K562 (cell line): ENCODE measurements around the gene SIRPG. TPM values are rescaled to one million over a fixed set of nuclear protein-coding genes. Genes with fewer than 3 reads are reported as not detected.
A peak's percentile ranks its signal among the peaks of the same experiment; 100 is the strongest.

Source experiments
- ATAC-seq: fragments of 200-7000 bp; cut with Tn5 transposase; 3 replicates; pipeline ENCODE4 v1.9.1; 2020; ENCODE audit warnings: moderate library complexity
- BruUV-seq: library from RNA; stranded (reverse); fragments of 400-500 nt; replicated peaks from 2 replicates; lab custom pipeline; 2021; lab: Mats Ljungman, UMichigan
- CTCF ChIA-PET: fragments of 300-600 bp; formaldehyde crosslinking; extraction: SDS; loops from one replicate; lab custom pipeline; 2021; ENCODE audit warnings: low intra/inter-chr PET ratio; lab: Yijun Ruan, JAX
- POLR2A ChIA-PET: fragments of 300-600, 350-650 bp; sonication (Branson Sonifier 250); formaldehyde crosslinking; extraction: SDS; loops from one replicate; lab custom pipeline; 2021; ENCODE audit warnings: antibody characterized with exemption, inconsistent platforms; lab: Yijun Ruan, JAX
- DNase-seq, 4 experiments: peaks; one replicate each; pipeline versions ENCODE4 v3.0.0 to v3.0.0-alpha.2; 2011 to 2018; ENCODE audit warnings: low spot score in 3 of 4, mixed read lengths in 3 of 4; ENCODE audit errors: extremely low read depth in 1 of 4
- FAIRE-seq: peaks from 2 replicates; lab custom pipeline; 2011; peaks lifted over from hg19 to GRCh38; lab: Jason Lieb, UNC
- H2AFZ ChIP-seq: 2 replicates; pipeline ENCODE4 v1.6.0; 2011; ENCODE audit warnings: low read depth, low read length, control low read depth, inconsistent platforms
- H3K27ac ChIP-seq: fragments of 200-600 bp; 3 replicates; pipeline ENCODE4 v1.8.0; 2011; ENCODE audit warnings: low read depth, mild to moderate bottlenecking, control low read depth, inconsistent platforms, low read length, moderate library complexity, mixed read lengths; ENCODE audit errors: extremely low read depth
- H3K27me3 ChIP-seq, 2 experiments: fragments of 300-600 bp in 1 of 2; 2 replicates in 1 of 2; 3 replicates in 1 of 2; pipeline versions ENCODE4 v1.6.0 to v1.8.0; 2011; ENCODE audit warnings: inconsistent platforms in 2 of 2, low read length in 2 of 2, mild to moderate bottlenecking in 1 of 2, mixed read lengths in 1 of 2, moderate library complexity in 1 of 2; ENCODE audit not compliant: control insufficient read depth in 2 of 2, insufficient read depth in 2 of 2
- H3K36me3 ChIP-seq: fragments of 300-600 bp; 3 replicates; pipeline ENCODE4 v1.8.0; 2011; ENCODE audit warnings: mild to moderate bottlenecking, low read length, inconsistent platforms; ENCODE audit not compliant: control insufficient read depth, insufficient read depth
- H3K4me1 ChIP-seq, 2 experiments: fragments of 200-600 bp in 1 of 2; replicated peaks in 1 of 2; 2 replicates in 1 of 2; 3 replicates in 1 of 2; pipeline versions ENCODE4 v1.5.1 to v1.8.0; 2011; ENCODE audit warnings: inconsistent platforms in 2 of 2, low read length in 2 of 2, mild to moderate bottlenecking in 1 of 2, mixed read lengths in 1 of 2, moderate library complexity in 1 of 2; ENCODE audit not compliant: control insufficient read depth in 2 of 2, insufficient read depth in 2 of 2
- H3K4me2 ChIP-seq: 2 replicates; pipeline ENCODE4 v1.6.1; 2011; ENCODE audit warnings: low read length, control low read depth, inconsistent platforms, mixed read lengths; ENCODE audit not compliant: insufficient read depth
- H3K4me3 ChIP-seq: fragments of 200-600 bp; sonication (generic), shearing (Covaris generic); 2 replicates; pipeline ENCODE4 v1.5.1; 2016; ENCODE audit warnings: control low read depth, inconsistent platforms
- H3K79me2 ChIP-seq: fragments of 200-600 bp; 3 replicates; pipeline ENCODE4 v1.8.0; 2011; ENCODE audit warnings: low read length, inconsistent platforms; ENCODE audit not compliant: control insufficient read depth, insufficient read depth
- H3K9ac ChIP-seq, 2 experiments: 2 replicates each; pipeline versions ENCODE4 v1.6.0 to v1.6.1; 2011; ENCODE audit warnings: low read depth in 2 of 2, low read length in 2 of 2, control low read depth in 1 of 2, inconsistent platforms in 1 of 2, mild to moderate bottlenecking in 1 of 2, mixed read lengths in 1 of 2; ENCODE audit not compliant: insufficient read depth in 1 of 2
- H3K9me1 ChIP-seq: one replicate; pipeline ENCODE4 v1.6.0; 2011; ENCODE audit warnings: inconsistent platforms, mild to moderate bottlenecking, low read length, moderate library complexity; ENCODE audit not compliant: control insufficient read depth, insufficient read depth
- H3K9me3 ChIP-seq: replicated peaks from 2 replicates; pipeline ENCODE4 v1.5.1; 2011; ENCODE audit warnings: low read depth, low read length, inconsistent platforms; ENCODE audit not compliant: control insufficient read depth, insufficient read depth
- H4K20me1 ChIP-seq: replicated peaks from 2 replicates; pipeline ENCODE4 v1.6.1; 2011; ENCODE audit warnings: low read length, inconsistent platforms, mixed read lengths; ENCODE audit not compliant: control insufficient read depth, insufficient read depth
- HOXB6 ChIP-seq: fragments of 250-450 bp; sonication (Bioruptor Pico); IDR thresholded peaks from 2 replicates; pipeline ENCODE4 v1.5.1; 2022; ENCODE audit warnings: mild to moderate bottlenecking, borderline replicate concordance
- KLF6 ChIP-seq: fragments of 250-450 bp; sonication (Bioruptor Pico); IDR thresholded peaks from 2 replicates; pipeline ENCODE4 v1.4.0; 2020; ENCODE audit warnings: mild to moderate bottlenecking, moderate library complexity, borderline replicate concordance
- MYNN ChIP-seq, 2 experiments: sonication (generic); formaldehyde crosslinking in 1 of 2; IDR thresholded peaks; 2 replicates each; pipeline versions ENCODE4 v1.5.0 to v1.6.1; 2016 to 2020; ENCODE audit warnings: antibody characterized with exemption in 1 of 2, missing genetic modification reagents in 1 of 2
- POU5F1 ChIP-seq: fragments of 150-350 bp; IDR thresholded peaks from 2 replicates; pipeline ENCODE4 v1.6.1; 2014; ENCODE audit warnings: borderline replicate concordance, low read length, low read depth, mild to moderate bottlenecking; ENCODE audit not compliant: partially characterized antibody
- SREBF1 ChIP-seq: fragments of 150-350 bp; IDR thresholded peaks from 2 replicates; pipeline ENCODE4 v1.6.1; 2014; ENCODE audit warnings: antibody characterized with exemption, low read depth, low read length, borderline replicate concordance
- WGBS: fragments of 100-300 bp; shearing (Covaris generic); methylation state at CpG from one replicate; pipeline ENCODE4 v1.1.6; 2016; ENCODE audit warnings: low coverage, mixed read lengths; ENCODE audit not compliant: insufficient coverage; ENCODE audit errors: missing lambda C conversion rate; 5-methylcytosine and 5-hydroxymethylcytosine counted together
- in situ Hi-C: fragments of 300-500 bp; cut with MboI; formaldehyde crosslinking; loops from 4 replicates; pipeline ENCODE4 v1.15.0; 2018; ENCODE audit warnings: inconsistent platforms, mixed read lengths
- intact Hi-C: fragments of 100-400 bp; cut with micrococcal nuclease; formaldehyde crosslinking; loops from 2 replicates; pipeline ENCODE4 v1.14.2; 2022
- polyA plus RNA-seq, 8 experiments: library from polyadenylated mRNA; depleted of rRNA in 4 of 8; stranded (reverse) in 5 of 8; unstranded in 3 of 8; fragments of >200 nt; fragmentation: Nextera tagmentation in 2 of 8; fragmentation: Illumina TruSeq in 1 of 8; extraction: Ambion mirVana in 2 of 8; extraction: Trizol in 1 of 8; gene quantifications; 2 replicates each; pipeline versions ENCODE4 v1.2.1 to v1.2.3, GENCODE V29; 2011 to 2014; ENCODE audit warnings: inconsistent platforms in 1 of 8, missing spikeins in 1 of 8
- total RNA-seq, 7 experiments: library from RNA; depleted of rRNA in 6 of 7; stranded (reverse); fragments of >200 nt in 6 of 7; fragmentation: Illumina TruSeq in 2 of 7; extraction: Trizol in 2 of 7; gene quantifications; 2 replicates each; pipeline versions ENCODE4 v1.2.1 to v1.2.3, GENCODE V29; 2011 to 2021; ENCODE audit warnings: low replicate concordance in 1 of 7
- TF ChIP-seq, protein P1 (sequence below), 2 experiments: fragments of 250-450 bp in 1 of 2; fragments of 450-650 bp in 1 of 2; sonication (Bioruptor Pico) in 1 of 2; IDR thresholded peaks; 2 replicates each; pipeline versions ENCODE4 v1.6.1 to v1.8.0; 2016 to 2021; ENCODE audit warnings: mild to moderate bottlenecking in 2 of 2, moderate library complexity in 2 of 2, missing compliant biosample characterization in 1 of 2, missing genetic modification characterization in 1 of 2
- TF ChIP-seq, protein P2 (sequence below): fragments of 450-650 bp; IDR thresholded peaks from 2 replicates; pipeline ENCODE4 v1.6.1; 2016; ENCODE audit warnings: low read depth, mild to moderate bottlenecking, moderate library complexity

SIRPG gene
- total and polyA plus RNA-seq, 9 of the 15 experiments (the other 6 are each of a cell fraction or from before 2014, with no cell fraction given), result not detected

DNA sequence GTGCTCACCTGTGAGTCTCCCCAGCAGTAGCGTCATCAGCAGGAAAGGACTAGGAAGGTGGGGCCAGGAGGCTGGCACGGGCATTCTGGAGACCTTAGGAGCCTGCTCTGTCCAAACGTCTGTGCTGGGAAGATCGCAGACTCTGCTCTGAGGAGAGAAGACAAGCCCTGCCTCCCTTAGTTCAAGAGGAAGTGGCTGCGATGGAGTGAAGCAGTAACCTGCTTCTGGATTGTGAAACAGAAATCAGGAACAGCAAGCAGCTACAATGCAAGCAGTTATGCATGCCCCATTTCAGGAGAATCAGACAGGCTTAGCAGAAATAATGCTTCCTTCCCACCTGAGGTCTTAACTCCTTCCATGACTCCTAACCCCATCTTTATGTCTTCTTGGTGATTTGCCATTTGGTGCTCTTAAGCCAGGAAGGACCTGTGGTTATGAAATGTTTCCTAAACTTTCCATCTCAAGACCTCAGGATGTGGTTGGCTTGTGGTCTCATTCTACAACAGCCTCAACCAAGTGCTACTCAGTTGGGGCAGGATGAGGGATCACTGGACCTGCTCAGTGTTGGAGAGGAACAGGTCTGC, 37.6 kb downstream of the SIRPG start, which contains the start of gene SIRPB1:
SIRPB1 (minus strand) TSS at position 149 of the 584 bp plus-strand sequence; CDS start at position 84, 65 bp downstream.
- Histone ChIP-seq H3K4me1 (no peaks in the 10 kb centered on the region), H2AFZ (no peak within 1 kb of the TSS), H3K27ac (no peak within 1 kb of the TSS), H3K27me3 (peaks cover 0 to 4% of the 10 kb centered on the region in 2 experiments; a peak in 1 of 5 replicates), H4K20me1 (no peaks in the 10 kb centered on the region), H3K36me3 (no peaks in the 10 kb centered on the region), H3K4me3 (no peak within 1 kb of the TSS), H3K9me3 (no peaks in the 10 kb centered on the region), H3K9ac (no peak within 1 kb of the TSS), H3K4me2 (no peak within 1 kb of the TSS), H3K9me1 (no peaks in the 10 kb centered on the region), H3K79me2 (no peaks in the 10 kb centered on the region)
- ATAC-seq (no peak), DNase-seq (peak in 2 of 4 experiments; percentile 0), FAIRE-seq (no peak)
- TF ChIP-seq, protein P1, sequence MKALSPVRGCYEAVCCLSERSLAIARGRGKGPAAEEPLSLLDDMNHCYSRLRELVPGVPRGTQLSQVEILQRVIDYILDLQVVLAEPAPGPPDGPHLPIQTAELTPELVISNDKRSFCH (CRISPR knock-in tag; IDR thresholded peaks at IDR 0.05), result no peak
- TF ChIP-seq, protein P1 (tag; IDR thresholded peaks at IDR 0.05), result no peak
- TF ChIP-seq POU5F1, result no peak
- TF ChIP-seq, protein P2, sequence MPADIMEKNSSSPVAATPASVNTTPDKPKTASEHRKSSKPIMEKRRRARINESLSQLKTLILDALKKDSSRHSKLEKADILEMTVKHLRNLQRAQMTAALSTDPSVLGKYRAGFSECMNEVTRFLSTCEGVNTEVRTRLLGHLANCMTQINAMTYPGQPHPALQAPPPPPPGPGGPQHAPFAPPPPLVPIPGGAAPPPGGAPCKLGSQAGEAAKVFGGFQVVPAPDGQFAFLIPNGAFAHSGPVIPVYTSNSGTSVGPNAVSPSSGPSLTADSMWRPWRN, result no peak
- no peak for TF ChIP-seq SREBF1
- no peak for TF ChIP-seq HOXB6
- no peak for TF ChIP-seq KLF6 (CRISPR knock-in tag)
- no peak for TF ChIP-seq MYNN (IDR thresholded peaks at IDR 0.05)
- no peak for TF ChIP-seq MYNN (CRISPR knock-in tag; IDR thresholded peaks at IDR 0.05)
- intact Hi-C loops, result no loop called here
- BruUV-seq, result no TSS peak
- POLR2A ChIA-PET, result no interaction called here
- in situ Hi-C loops, result loop anchor here (5.0 to 10.0 kb wide), 2 partner anchors 58 to 255 kb away; no protein-coding TSS in a partner anchor
- CTCF ChIA-PET, result no interaction called here
- 0% methylated on average over 5 of the region's 5 CpGs for WGBS
